HCT116 (cell line): ENCODE results near the gene BIN2. TPM values are rescaled to one million over a fixed set of nuclear protein-coding genes. Genes with fewer than 3 reads are reported as not detected.
A peak's percentile ranks its signal among the peaks of the same experiment; 100 is the strongest.

Source experiments
- ATAC-seq: fragments of 200-7000 bp; cut with Tn5 transposase; 2 replicates; pipeline ENCODE4 v1.9.1; 2020; ENCODE audit warnings: mild to moderate bottlenecking, moderate library complexity
- BruUV-seq: library from RNA; stranded (reverse); fragments of 400-500 nt; replicated peaks from 2 replicates; lab custom pipeline; 2021; lab: Mats Ljungman, UMichigan
- CTCF ChIA-PET: fragments of 300-600 bp; sonication (Branson Sonifier 250); formaldehyde crosslinking; loops from one replicate; lab custom pipeline; 2021; ENCODE audit warnings: antibody characterized with exemption; lab: Charles Lee
- POLR2A ChIA-PET: fragments of 300-600, 350-600 bp; sonication (Branson Sonifier 250); formaldehyde crosslinking; loops from one replicate; lab custom pipeline; 2021; ENCODE audit warnings: antibody characterized with exemption; lab: Charles Lee
- RAD21 ChIA-PET, 2 experiments: fragments of 300-600 bp; sonication (Branson Sonifier 250); formaldehyde crosslinking; loops; one replicate each; lab custom pipeline; 2023; ENCODE audit warnings: low total read pairs in 2 of 2; ENCODE audit not compliant: uncharacterized antibody in 2 of 2, unreplicated experiment in 2 of 2, low non-redundant PET in 1 of 2; lab: Charles Lee
- DNase-seq: peaks from one replicate; pipeline ENCODE4 v3.0.0-alpha.2; 2010; ENCODE audit warnings: low read depth, low spot score
- H2AFZ ChIP-seq: fragments of 200-600 bp; shearing (Covaris generic), sonication (generic); 2 replicates; pipeline ENCODE4 v1.6.1; 2017; ENCODE audit warnings: low read depth, mixed run types, mixed read lengths, antibody characterized with exemption, low read length; ENCODE audit not compliant: poor library complexity, severe bottlenecking
- H3K27ac ChIP-seq: 2 replicates; pipeline ENCODE4 v1.5.1; 2012; ENCODE audit warnings: low read depth, low read length
- H3K27me3 ChIP-seq: fragments of 200-600 bp; sonication (generic); 2 replicates; pipeline ENCODE4 v1.6.1; 2016; ENCODE audit warnings: mixed run types, low read length, mixed read lengths; ENCODE audit not compliant: insufficient read depth
- H3K36me3 ChIP-seq, 2 experiments: fragments of 200-500 bp in 1 of 2; fragments of 200-600 bp in 1 of 2; sonication (Bioruptor generic) in 1 of 2; sonication (generic) in 1 of 2; 2 replicates each; pipeline versions ENCODE4 v1.5.1 to v1.6.1; 2014 to 2016; ENCODE audit warnings: low read length in 2 of 2, inconsistent platforms in 1 of 2, mixed read lengths in 1 of 2, mixed run types in 1 of 2; ENCODE audit not compliant: insufficient read depth in 2 of 2, control insufficient read depth in 1 of 2
- H3K4me1 ChIP-seq, 2 experiments: fragments of 200-600 bp in 1 of 2; sonication (generic) in 1 of 2; 2 replicates each; pipeline versions ENCODE4 v1.5.1 to v1.6.1; 2012 to 2017; ENCODE audit warnings: low read length in 2 of 2, inconsistent platforms in 1 of 2, mild to moderate bottlenecking in 1 of 2, mixed read lengths in 1 of 2, mixed run types in 1 of 2, moderate library complexity in 1 of 2; ENCODE audit not compliant: insufficient read depth in 2 of 2, control insufficient read depth in 1 of 2
- H3K4me2 ChIP-seq: fragments of 200-600 bp; sonication (generic); 2 replicates; pipeline ENCODE4 v1.6.1; 2017; ENCODE audit warnings: mixed run types, low read length, mixed read lengths
- H3K4me3 ChIP-seq, 2 experiments: fragments of 200-600 bp in 1 of 2; sonication (generic) in 1 of 2; replicated peaks in 1 of 2; 2 replicates each; pipeline ENCODE4 v1.5.1; 2011 to 2016; ENCODE audit warnings: low read length in 2 of 2, control low read depth in 1 of 2, low read depth in 1 of 2, mild to moderate bottlenecking in 1 of 2, mixed read lengths in 1 of 2, mixed run types in 1 of 2
- H3K79me2 ChIP-seq: fragments of 200-600 bp; sonication (generic); 2 replicates; pipeline ENCODE4 v1.6.1; 2017; ENCODE audit warnings: mild to moderate bottlenecking, mixed run types, low read length, moderate library complexity, mixed read lengths; ENCODE audit not compliant: insufficient read depth
- H3K9ac ChIP-seq: fragments of 200-600 bp; sonication (generic); 2 replicates; pipeline ENCODE4 v1.6.1; 2016; ENCODE audit warnings: low read length, mixed read lengths
- H3K9me2 ChIP-seq: fragments of 200-600 bp; sonication (generic), shearing (Covaris generic); 2 replicates; pipeline ENCODE4 v1.6.1; 2017; ENCODE audit warnings: mixed run types, mild to moderate bottlenecking, moderate library complexity; ENCODE audit not compliant: insufficient read depth
- H3K9me3 ChIP-seq, 2 experiments: fragments of 200-500 bp in 1 of 2; fragments of 200-600 bp in 1 of 2; sonication (Bioruptor generic) in 1 of 2; sonication (generic) in 1 of 2; 2 replicates each; pipeline ENCODE4 v1.6.1; 2014 to 2017; ENCODE audit warnings: low read length in 2 of 2, mixed read lengths in 2 of 2, inconsistent platforms in 1 of 2, low read depth in 1 of 2, mild to moderate bottlenecking in 1 of 2, mixed run types in 1 of 2, moderate library complexity in 1 of 2; ENCODE audit not compliant: control insufficient read depth in 1 of 2, insufficient read depth in 1 of 2
- H4K20me1 ChIP-seq: fragments of 200-600 bp; sonication (generic), shearing (Covaris generic); 2 replicates; pipeline ENCODE4 v1.6.1; 2017; ENCODE audit warnings: mixed run types, mild to moderate bottlenecking, moderate library complexity; ENCODE audit not compliant: insufficient read depth
- ATF3 ChIP-seq: IDR thresholded peaks from 2 replicates; pipeline ENCODE4 v1.6.1; 2012
- EGR1 ChIP-seq: IDR thresholded peaks from 2 replicates; pipeline ENCODE4 v1.6.1; 2012; ENCODE audit warnings: low read depth
- EZH2phosphoT487 ChIP-seq: fragments of 200-600 bp; IDR thresholded peaks from 2 replicates; pipeline ENCODE4 v1.6.1; 2018; ENCODE audit warnings: antibody characterized with exemption, borderline replicate concordance
- MAX ChIP-seq: IDR thresholded peaks from 2 replicates; pipeline ENCODE4 v1.6.1; 2012
- POLR2AphosphoS5 ChIP-seq: IDR thresholded peaks from 2 replicates; pipeline ENCODE4 v1.6.1; 2011; ENCODE audit warnings: mild to moderate bottlenecking, low read depth, low read length, moderate library complexity
- RAD21 ChIP-seq: IDR thresholded peaks from 2 replicates; pipeline ENCODE4 v1.6.1; 2012; ENCODE audit warnings: low read depth, mild to moderate bottlenecking
- intact Hi-C: fragments of 100-400 bp; cut with micrococcal nuclease; formaldehyde crosslinking; loops from 2 replicates; pipeline ENCODE4 v1.10.0; 2022
- total RNA-seq: library from RNA; stranded (reverse); gene quantifications from one replicate; pipeline ENCODE4 v1.2.1, GENCODE V29; 2021; ENCODE audit not compliant: unreplicated experiment

BIN2 gene
- total RNA-seq, 1 experiment from 2014 or later = 0.22 TPM

GRCh38 chr12:51362307-51362706, 38.3 kb upstream of the BIN2 start:
- no TSS peak for BruUV-seq
- no peak overlapping the region for H3K27ac ChIP-seq

GRCh38 chr12:51361161-51362016, 37.4 kb upstream of the BIN2 start:
- ATAC-seq (no peak), DNase-seq (no peak)
- Histone ChIP-seq H3K9ac (no peak overlapping the region), H3K79me2 (no peaks in the 10 kb centered on the region), H3K27me3 (no peaks in the 10 kb centered on the region), H3K4me2 (no peak overlapping the region), H3K27ac (no peak overlapping the region), H3K9me2 (no peaks in the 10 kb centered on the region), H3K4me1 (no peaks in the 10 kb centered on the region), H3K4me3 (no peak overlapping the region), H3K9me3 (no peaks in the 10 kb centered on the region), H4K20me1 (no peaks in the 10 kb centered on the region), H2AFZ (no peak overlapping the region), H3K36me3 (peaks cover 2 to 12% of the 10 kb centered on the region in 2 experiments; a peak in 2 of 4 replicates)
- no TSS peak for BruUV-seq
- RAD21 ChIA-PET = no interaction called here
- POLR2A ChIA-PET = interaction anchor here (1.0 kb wide), 1 partner anchor 10 kb away, joined by 3 read pairs; no protein-coding TSS in a partner anchor
- CTCF ChIA-PET = no interaction called here
- intact Hi-C loops = no loop called here
- no peak for TF ChIP-seq POLR2AphosphoS5
- peak; percentile 15; the same call in 1 of the 2 replicates for TF ChIP-seq RAD21
- TF ChIP-seq ATF3 = no peak
- no peak for TF ChIP-seq MAX
- TF ChIP-seq EZH2phosphoT487 = no peak

More at GRCh38 chr12:51362307-51362706, 38.3 kb upstream of the BIN2 start:
- no peaks in the 10 kb centered on the region for H3K9me2 ChIP-seq
- H3K9me3 ChIP-seq = no peaks in the 10 kb centered on the region
- ChIA-PET POLR2A (interaction anchor here (1.0 kb wide), 1 partner anchor 9 kb away, joined by 3 read pairs; no protein-coding TSS in a partner anchor), CTCF (no interaction called here), RAD21 (no interaction called here)
- TF ChIP-seq RAD21 = no peak
- no peak for TF ChIP-seq EGR1
- TF ChIP-seq EZH2phosphoT487 = no peak
- no peaks in the 10 kb centered on the region for H3K27me3 ChIP-seq
- H3K4me2 ChIP-seq = no peak overlapping the region
- DNase-seq (no peak), ATAC-seq (no peak)
- no peak overlapping the region for H3K9ac ChIP-seq
- no peaks in the 10 kb centered on the region for H3K79me2 ChIP-seq
- no peak overlapping the region for H2AFZ ChIP-seq
- no peaks in the 10 kb centered on the region for H3K4me1 ChIP-seq
- no peak overlapping the region for H3K4me3 ChIP-seq
- intact Hi-C loops = no loop called here
- H4K20me1 ChIP-seq = no peaks in the 10 kb centered on the region
- peaks cover 2 to 7% of the 10 kb centered on the region in 2 experiments; a peak in 2 of 4 replicates for H3K36me3 ChIP-seq
